Measurements from ENCODE around the gene UQCC3.

DNA sequence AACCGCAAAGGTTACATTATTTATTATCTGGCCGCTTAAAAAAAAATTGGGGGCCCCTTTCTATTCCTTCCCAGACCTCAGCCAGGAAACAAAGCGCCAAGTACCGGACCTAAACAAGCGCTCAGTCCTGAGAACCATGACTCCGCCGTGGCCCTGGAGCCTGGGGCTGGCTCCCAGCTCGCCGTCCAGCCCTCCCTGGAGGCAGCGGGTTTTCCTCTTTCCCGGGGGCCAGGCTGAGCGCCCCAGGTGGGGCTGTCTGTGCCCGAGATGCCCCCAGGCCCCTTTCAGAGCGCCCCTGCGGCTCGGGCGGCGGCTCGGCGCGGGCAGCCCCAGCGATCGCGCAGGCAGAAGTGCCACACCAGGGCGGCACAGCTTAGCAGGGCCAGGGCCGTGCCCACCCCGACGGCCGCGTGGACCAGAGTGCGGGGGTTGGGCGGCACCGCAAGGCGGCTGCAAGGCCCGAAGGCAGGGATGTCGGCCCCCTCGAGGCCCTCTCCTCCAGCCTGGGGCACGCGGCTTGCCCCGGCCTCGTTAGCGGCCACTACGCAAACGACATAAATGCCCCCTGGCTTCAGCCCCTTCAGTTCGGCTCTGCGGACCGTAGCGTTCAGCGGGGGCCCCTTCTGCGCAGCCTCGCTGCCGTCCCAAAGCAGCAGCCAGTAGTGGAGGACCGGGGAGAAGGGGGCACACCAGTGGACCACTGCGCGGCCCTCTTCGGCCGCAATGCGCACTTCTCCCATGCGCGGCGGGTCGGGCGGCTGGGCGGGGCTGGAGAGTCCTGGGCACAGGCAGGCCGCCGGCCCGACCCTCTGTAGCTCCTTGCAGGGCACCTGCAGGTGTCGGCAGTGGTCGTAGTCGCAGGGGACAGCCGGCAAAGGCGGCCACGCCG, 16.3 kb downstream of the UQCC3 start:
- TF ChIP-seq, protein P1, sequence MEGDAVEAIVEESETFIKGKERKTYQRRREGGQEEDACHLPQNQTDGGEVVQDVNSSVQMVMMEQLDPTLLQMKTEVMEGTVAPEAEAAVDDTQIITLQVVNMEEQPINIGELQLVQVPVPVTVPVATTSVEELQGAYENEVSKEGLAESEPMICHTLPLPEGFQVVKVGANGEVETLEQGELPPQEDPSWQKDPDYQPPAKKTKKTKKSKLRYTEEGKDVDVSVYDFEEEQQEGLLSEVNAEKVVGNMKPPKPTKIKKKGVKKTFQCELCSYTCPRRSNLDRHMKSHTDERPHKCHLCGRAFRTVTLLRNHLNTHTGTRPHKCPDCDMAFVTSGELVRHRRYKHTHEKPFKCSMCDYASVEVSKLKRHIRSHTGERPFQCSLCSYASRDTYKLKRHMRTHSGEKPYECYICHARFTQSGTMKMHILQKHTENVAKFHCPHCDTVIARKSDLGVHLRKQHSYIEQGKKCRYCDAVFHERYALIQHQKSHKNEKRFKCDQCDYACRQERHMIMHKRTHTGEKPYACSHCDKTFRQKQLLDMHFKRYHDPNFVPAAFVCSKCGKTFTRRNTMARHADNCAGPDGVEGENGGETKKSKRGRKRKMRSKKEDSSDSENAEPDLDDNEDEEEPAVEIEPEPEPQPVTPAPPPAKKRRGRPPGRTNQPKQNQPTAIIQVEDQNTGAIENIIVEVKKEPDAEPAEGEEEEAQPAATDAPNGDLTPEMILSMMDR (IDR thresholded peaks at IDR 0.05) = no peak
- TF ChIP-seq ZFX (IDR thresholded peaks at IDR 0.05; ENCODE audit: borderline replicate concordance) = no peak

Data from 22Rv1 (cell line).